K562 (cell line): ENCODE measurements around the gene RABGAP1. TPM values are rescaled to one million over a fixed set of nuclear protein-coding genes. Genes with fewer than 3 reads are reported as not detected.

Experiments
- ARID1B ChIP-seq: fragments of 450-650 bp; IDR thresholded peaks from 2 replicates; pipeline ENCODE4 v1.6.1; 2016; ENCODE audit warnings: antibody characterized with exemption, mild to moderate bottlenecking, inconsistent platforms
- FOS ChIP-seq: IDR thresholded peaks from 3 replicates; pipeline ENCODE4 v1.6.1; 2011; ENCODE audit not compliant: insufficient read length; ENCODE audit errors: extremely low read depth
- FOXO4 ChIP-seq: fragments of 450-650 bp; formaldehyde crosslinking; IDR thresholded peaks from 2 replicates; pipeline ENCODE4 v1.4.0; 2020; ENCODE audit warnings: mild to moderate bottlenecking, moderate library complexity
- PCBP2 ChIP-seq: fragments of 200-400 bp; formaldehyde crosslinking; IDR thresholded peaks from 2 replicates; pipeline ENCODE4 v1.6.1; 2018; ENCODE audit warnings: low read length, low read depth, mild to moderate bottlenecking, moderate library complexity; ENCODE audit not compliant: poor library complexity, severe bottlenecking
- TSHZ1 ChIP-seq: fragments of 250-450 bp; sonication (Bioruptor Pico); IDR thresholded peaks from 2 replicates; pipeline ENCODE4 v1.4.0; 2020; ENCODE audit warnings: mild to moderate bottlenecking, moderate library complexity
- ZNF224 ChIP-seq: sonication (generic); formaldehyde crosslinking; IDR thresholded peaks from 2 replicates; pipeline ENCODE4 v1.8.0; 2022; ENCODE audit warnings: mild to moderate bottlenecking, missing genetic modification reagents
- ZNF23 ChIP-seq: fragments of 250-450 bp; sonication (Bioruptor Pico); IDR thresholded peaks from 2 replicates; pipeline ENCODE4 v1.4.0; 2020; ENCODE audit warnings: mild to moderate bottlenecking
- polyA plus RNA-seq, 8 experiments: library from polyadenylated mRNA; depleted of rRNA in 4 of 8; stranded (reverse) in 5 of 8; unstranded in 3 of 8; fragments of >200 nt; fragmentation: Nextera tagmentation in 2 of 8; fragmentation: Illumina TruSeq in 1 of 8; extraction: Ambion mirVana in 2 of 8; extraction: Trizol in 1 of 8; gene quantifications; 2 replicates each; pipeline versions ENCODE4 v1.2.1 to v1.2.3, GENCODE V29; 2011 to 2014; ENCODE audit warnings: inconsistent platforms in 1 of 8, missing spikeins in 1 of 8
- total RNA-seq, 7 experiments: library from RNA; depleted of rRNA in 6 of 7; stranded (reverse); fragments of >200 nt in 6 of 7; fragmentation: Illumina TruSeq in 2 of 7; extraction: Trizol in 2 of 7; gene quantifications; 2 replicates each; pipeline versions ENCODE4 v1.2.1 to v1.2.3, GENCODE V29; 2011 to 2021; ENCODE audit warnings: low replicate concordance in 1 of 7

RABGAP1 gene
- total and polyA plus RNA-seq, 9 of the 15 experiments (the other 6 are each of a cell fraction or from before 2014, with no cell fraction given): 1.5 to 22.7 (median 13.1) TPM

GRCh38 chr9:123002754-123003153 lies 61.9 kb downstream of the RABGAP1 start (continued):
- TF ChIP-seq FOXO4 (CRISPR knock-in tag): no peak
- TF ChIP-seq PCBP2: no peak
- peak; percentile 30 for TF ChIP-seq ARID1B
- no peak for TF ChIP-seq ZNF23
- no peak for TF ChIP-seq FOS
- TF ChIP-seq ZNF224 (CRISPR knock-in tag): no peak
- TF ChIP-seq TSHZ1: no peak
